Measurements from ENCODE around the gene PRLR.

GRCh38 chr5:35248843-35249780 lies 18.8 kb upstream of the PRLR start:
- TF ChIP-seq POLR2AphosphoS5 (IDR thresholded peaks at IDR 0.05; ENCODE audit: low read depth) (no peak), EZH2 (IDR thresholded peaks at IDR 0.05; ENCODE audit: low read depth, unreplicated experiment) (no peak), CTCF (conservative IDR thresholded peaks at IDR 0.05; ENCODE audit: low read depth in 2 of 2) (no peak), JUNB (IDR thresholded peaks at IDR 0.05; ENCODE audit: unreplicated experiment) (no peak), REST (IDR thresholded peaks at IDR 0.05; ENCODE audit: unreplicated experiment) (no peak), EZH2phosphoT487 (IDR thresholded peaks at IDR 0.05; ENCODE audit: unreplicated experiment) (no peak), STAT1 (IDR thresholded peaks at IDR 0.05; ENCODE audit: unreplicated experiment) (no peak), ETS1 (IDR thresholded peaks at IDR 0.05) (no peak), CREB1 (CRISPR knock-in tag; IDR thresholded peaks at IDR 0.05; ENCODE audit: low read depth) (no peak), ZNF114 (CRISPR knock-in tag; IDR thresholded peaks at IDR 0.05) (no peak), NANOG (IDR thresholded peaks at IDR 0.05; ENCODE audit: borderline replicate concordance) (no peak), ZNF462 (CRISPR knock-in tag; IDR thresholded peaks at IDR 0.05) (no peak), ZNF331 (CRISPR knock-in tag; IDR thresholded peaks at IDR 0.05; ENCODE audit: low read depth) (no peak)
